Fibroblast of gingiva (primary cell): ENCODE results near the gene DBT.

Experiments used
- DNase-seq: peaks from one replicate; pipeline ENCODE4 v3.0.0-alpha.2; 2011; ENCODE audit warnings: low read depth

Gene DBT

DNA sequence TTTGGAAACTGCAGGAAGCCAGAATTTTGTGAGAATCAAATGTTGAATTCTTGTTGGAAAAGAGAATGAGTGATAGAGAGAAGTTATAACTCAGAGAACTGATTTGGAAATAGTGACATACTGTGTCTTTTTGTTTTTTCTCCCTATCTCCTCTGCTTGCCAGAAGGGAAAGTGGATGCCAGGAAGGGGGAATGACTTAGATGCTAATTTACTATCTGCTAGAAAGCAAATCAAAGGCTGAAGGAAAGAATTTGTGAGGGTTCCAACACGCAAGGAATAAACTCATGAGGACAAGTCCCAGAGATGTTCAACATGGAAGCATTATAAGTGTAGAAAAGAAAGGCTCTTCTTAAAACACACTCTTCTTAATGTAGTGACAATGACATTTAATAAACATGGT, 51.0 kb downstream of the DBT start:
- no peak for DNase-seq

DNA sequence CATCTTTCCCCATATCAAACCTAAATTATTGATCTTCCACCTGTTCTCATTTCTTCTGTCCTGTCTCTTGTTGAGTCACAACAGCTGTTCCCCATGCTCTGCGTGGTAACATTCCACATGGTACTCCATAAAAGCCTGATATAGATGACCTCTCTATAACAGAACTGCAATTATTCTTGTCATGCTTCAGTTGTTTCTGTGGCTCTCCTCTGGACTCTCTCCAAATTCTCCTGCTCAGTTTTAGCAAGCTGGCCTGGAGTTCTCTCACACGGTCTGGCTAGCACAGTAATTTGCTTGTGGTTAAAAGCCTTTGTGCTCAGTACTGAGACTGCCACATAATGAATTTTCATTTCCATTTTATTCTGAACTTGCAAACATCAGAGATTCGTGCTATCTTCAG, 61.0 kb downstream of the DBT start:
- peak; percentile 80 for DNase-seq

GRCh38 chr1:100187912-100188311, 61.7 kb downstream of the DBT start:
- peak; percentile 82 for DNase-seq

DNA sequence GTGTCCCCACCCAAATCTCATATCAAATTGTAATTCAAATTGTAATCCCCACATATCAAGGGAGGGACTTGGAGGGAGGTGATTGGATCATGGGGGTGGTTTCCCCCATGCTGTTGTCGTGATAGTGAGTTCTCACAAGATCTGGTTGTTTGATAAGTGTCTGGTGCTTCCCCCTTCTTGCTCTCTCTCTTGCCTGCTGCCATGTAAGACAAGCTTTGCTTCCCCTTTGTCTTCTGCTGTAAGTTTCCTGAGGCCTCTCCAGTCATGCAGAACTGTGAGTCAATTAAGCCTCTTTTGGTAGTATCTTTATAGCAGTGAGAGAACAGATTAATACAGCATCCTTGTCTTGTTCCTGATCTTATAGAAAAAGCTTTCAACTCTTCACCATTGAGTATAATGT, 65.1 kb downstream of the DBT start:
- DNase-seq: no peak

- no peak for DNase-seq
These were observed 66.3 kb downstream of the DBT start for GRCh38 chr1:100183370-100183769.

DNA sequence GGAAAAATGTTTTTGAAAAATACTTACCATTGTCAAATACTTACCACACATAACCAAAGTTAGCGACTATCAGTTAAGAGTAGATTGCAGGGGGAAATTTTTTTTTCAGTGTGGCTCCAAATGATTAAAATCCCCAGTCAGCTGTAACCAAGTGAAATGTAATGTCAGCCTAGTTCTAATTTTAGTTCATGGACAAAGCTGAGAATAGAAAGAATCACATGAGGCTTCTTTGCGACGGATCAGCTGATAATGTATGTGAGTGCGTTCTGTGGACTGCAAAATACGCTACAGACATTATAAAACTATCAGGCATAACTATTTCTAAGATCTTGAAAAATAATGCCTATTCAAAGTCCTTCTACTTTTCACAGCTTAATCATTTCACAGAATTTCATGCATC, 71.5 kb downstream of the DBT start, which contains the start of gene LRRC39:
Gene LRRC39 (minus strand): TSS at position 166 of the 400 bp plus-strand sequence. CDS start 9,740 bp downstream, outside the sequence.
- no peak for DNase-seq

DNA sequence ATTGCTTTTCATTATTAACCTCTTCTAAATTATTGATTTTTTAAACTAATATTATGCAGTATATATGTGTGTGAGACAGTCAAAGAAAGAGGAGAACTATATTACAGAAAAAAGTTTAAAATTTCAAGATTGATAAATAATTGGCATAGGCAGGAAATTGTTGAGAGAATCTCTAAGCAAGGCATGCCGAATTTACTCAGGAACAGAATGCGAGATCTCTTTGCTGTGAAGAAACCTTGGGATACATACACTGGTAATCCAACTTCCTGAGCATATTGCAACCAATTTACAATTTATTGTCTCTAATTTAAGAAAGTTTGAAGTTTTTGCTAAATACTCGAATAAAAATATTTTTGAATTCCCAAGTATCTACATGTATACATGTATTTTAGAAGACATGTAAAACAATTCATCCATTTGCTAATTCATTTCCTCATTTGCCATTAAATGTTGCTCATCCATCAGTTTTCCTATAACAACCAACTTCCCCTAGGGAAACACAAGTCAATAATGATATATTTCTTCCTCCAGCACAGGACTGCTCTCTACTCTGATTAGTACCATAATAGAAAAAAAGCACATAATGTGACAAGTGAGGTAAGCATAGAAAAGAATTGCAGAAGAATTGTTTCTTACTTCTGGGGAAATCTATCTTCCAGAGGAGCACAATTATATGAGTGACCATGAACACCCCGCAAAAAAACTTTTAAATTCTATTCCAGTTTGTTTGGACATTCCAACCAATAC, 72.2 kb downstream of the DBT start:
- DNase-seq: no peak

GRCh38 chr1:100168051-100168450, 81.6 kb downstream of the DBT start:
- no peak for DNase-seq

DNA sequence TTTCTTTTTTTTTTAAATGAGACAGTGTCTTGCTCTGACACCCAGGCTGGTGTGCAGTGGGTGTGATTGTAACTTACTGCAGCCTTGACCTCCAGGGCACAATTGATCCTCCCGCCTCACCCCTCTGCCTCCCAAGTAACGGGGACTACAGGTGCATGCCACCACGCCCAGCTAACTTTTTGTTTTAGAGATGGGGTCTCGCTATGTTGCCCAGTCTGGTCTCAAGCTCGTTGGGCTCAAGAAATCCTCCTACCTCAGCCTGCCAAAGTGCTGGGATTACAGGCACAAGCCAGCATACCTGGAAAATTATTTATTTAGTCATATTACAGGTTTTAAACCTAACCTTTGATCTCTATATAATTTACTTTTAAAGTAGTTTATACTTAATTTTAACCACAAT, 84.9 kb downstream of the DBT start:
- DNase-seq: no peak

- DNase-seq: peak; percentile 91
These were observed 85.4 kb downstream of the DBT start for GRCh38 chr1:100164216-100164615.

- DNase-seq: no peak
These were observed 86.8 kb downstream of the DBT start for GRCh38 chr1:100162881-100163280.

- DNase-seq: no peak
These were observed 97.4 kb downstream of the DBT start for GRCh38 chr1:100152271-100152670.

- DNase-seq: no peak
These were observed 98.0 kb downstream of the DBT start for GRCh38 chr1:100151679-100152078.

- no peak for DNase-seq
These were observed 101.8 kb downstream of the DBT start for GRCh38 chr1:100147875-100148274.

- DNase-seq: no peak
These were observed 102.7 kb downstream of the DBT start for GRCh38 chr1:100146958-100147357.

DNA sequence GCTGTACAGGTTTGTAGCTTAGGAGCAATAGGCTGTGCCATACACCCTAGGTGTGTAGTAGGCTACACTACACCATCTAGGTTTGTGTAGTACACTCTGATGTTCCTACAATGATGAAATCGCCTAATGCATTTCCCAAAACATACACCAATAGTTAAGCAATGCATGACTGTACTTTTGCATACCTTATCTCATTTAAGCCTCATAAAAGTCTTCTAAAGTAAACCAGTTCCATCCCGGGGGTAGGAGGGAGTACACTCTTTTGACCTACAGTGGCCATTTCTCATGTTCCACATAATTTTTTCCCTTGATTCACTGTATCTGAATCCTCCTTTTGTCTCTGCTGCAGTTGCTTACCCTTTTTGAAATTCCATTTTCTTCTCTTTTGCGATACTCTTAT, 104.5 kb downstream of the DBT start:
- no peak for DNase-seq

GRCh38 chr1:100142343-100142742, 107.3 kb downstream of the DBT start:
- no peak for DNase-seq

GRCh38 chr1:100141192-100141591, 108.4 kb downstream of the DBT start:
- no peak for DNase-seq

DNA sequence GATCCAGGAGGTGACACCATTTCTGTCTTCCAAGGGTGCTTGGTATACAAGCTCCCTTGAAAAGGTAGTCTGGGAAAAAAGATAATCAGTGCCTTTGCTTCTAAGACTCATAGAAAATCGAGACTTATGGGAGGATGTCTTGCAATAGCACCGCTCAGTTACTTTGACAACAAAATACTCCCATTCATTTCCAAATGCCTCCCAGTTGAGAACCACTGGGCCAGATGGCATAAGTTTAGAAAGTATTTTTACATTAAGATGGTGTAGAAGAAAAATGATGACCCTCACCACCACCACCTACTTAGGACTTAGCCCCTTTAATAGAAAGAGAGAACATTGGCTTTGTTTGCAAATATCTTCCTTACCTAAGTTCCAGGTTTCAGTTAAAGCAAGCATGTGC, 112.0 kb downstream of the DBT start:
- no peak for DNase-seq
